Calu3 (cell line): ENCODE results near the gene FGF16. TPM values are rescaled to one million over a fixed set of nuclear protein-coding genes. Genes with fewer than 3 reads are reported as not detected.

Experiments used
- BruUV-seq: library from RNA; stranded (reverse); fragments of 400-500 nt; replicated peaks from 2 replicates; lab custom pipeline; 2021; lab: Mats Ljungman, UMichigan
- CTCF ChIA-PET: fragments of 300-600 bp; sonication (Branson Sonifier 250); formaldehyde crosslinking; loops from one replicate; lab custom pipeline; 2022; ENCODE audit warnings: antibody characterized with exemption; lab: Charles Lee
- DNase-seq: peaks from one replicate; pipeline ENCODE4 v3.0.0; 2022
- H3K27ac Mint-ChIP-seq: one replicate; pipeline ENCODE4 v1.8.0; 2022; ENCODE audit warnings: mixed read lengths; ENCODE audit not compliant: unreplicated experiment
- H3K27me3 Mint-ChIP-seq: one replicate; pipeline ENCODE4 v1.8.0; 2022; ENCODE audit warnings: mixed read lengths; ENCODE audit not compliant: unreplicated experiment
- H3K36me3 Mint-ChIP-seq: one replicate; pipeline ENCODE4 v1.8.0; 2022; ENCODE audit warnings: mild to moderate bottlenecking, moderate library complexity, mixed read lengths; ENCODE audit not compliant: insufficient read depth, unreplicated experiment
- H3K4me1 Mint-ChIP-seq: one replicate; pipeline ENCODE4 v1.8.0; 2022; ENCODE audit warnings: mild to moderate bottlenecking, low read depth, mixed read lengths; ENCODE audit not compliant: unreplicated experiment
- H3K4me3 Mint-ChIP-seq: one replicate; pipeline ENCODE4 v1.8.0; 2022; ENCODE audit warnings: mild to moderate bottlenecking, low read depth, moderate library complexity, mixed read lengths; ENCODE audit not compliant: unreplicated experiment
- H3K9me3 Mint-ChIP-seq: one replicate; pipeline ENCODE4 v1.8.0; 2022; ENCODE audit warnings: low read depth, mixed read lengths; ENCODE audit not compliant: unreplicated experiment
- CTCF ChIP-seq: fragments of 200-600 bp; IDR thresholded peaks from one replicate; pipeline ENCODE4 v1.8.0; 2022; ENCODE audit warnings: antibody characterized with exemption; ENCODE audit not compliant: unreplicated experiment
- intact Hi-C: fragments of 100-400 bp; cut with micrococcal nuclease; formaldehyde crosslinking; loops from one replicate; pipeline ENCODE4 v1.10.0; 2022; ENCODE audit not compliant: unreplicated experiment
- total RNA-seq: library from RNA; stranded (reverse); gene quantifications from 2 replicates; pipeline ENCODE4 v1.2.3, GENCODE V29; 2022

FGF16 gene
- total RNA-seq, 1 experiment from 2014 or later, result not detected

GRCh38 chrX:77426811-77427210 lies 20.4 kb upstream of the FGF16 start:
- CTCF ChIA-PET, result no interaction called here
- no peaks in the 10 kb centered on the region for H3K4me1 Mint-ChIP-seq
- H3K4me3 Mint-ChIP-seq, result no peak overlapping the region
- DNase-seq, result no peak
- intact Hi-C loops, result no loop called here
- H3K36me3 Mint-ChIP-seq, result no peaks in the 10 kb centered on the region
- BruUV-seq, result no TSS peak
- H3K27ac Mint-ChIP-seq, result no peak overlapping the region
- no peaks in the 10 kb centered on the region for H3K27me3 Mint-ChIP-seq
- TF ChIP-seq CTCF, result no peak
- H3K9me3 Mint-ChIP-seq, result no peaks in the 10 kb centered on the region

GRCh38 chrX:77427611-77428010 lies 19.6 kb upstream of the FGF16 start:
- intact Hi-C loops, result no loop called here
- Mint-ChIP-seq H3K4me3 (no peak overlapping the region), H3K9me3 (no peaks in the 10 kb centered on the region), H3K27ac (no peak overlapping the region), H3K36me3 (no peaks in the 10 kb centered on the region), H3K4me1 (no peaks in the 10 kb centered on the region), H3K27me3 (no peaks in the 10 kb centered on the region)
- no peak for TF ChIP-seq CTCF
- CTCF ChIA-PET, result no interaction called here
- no peak for DNase-seq
- BruUV-seq, result no TSS peak

GRCh38 chrX:77428551-77428950 lies 18.6 kb upstream of the FGF16 start:
- CTCF ChIA-PET, result no interaction called here
- Mint-ChIP-seq H3K4me3 (no peak overlapping the region), H3K4me1 (no peaks in the 10 kb centered on the region), H3K36me3 (no peaks in the 10 kb centered on the region), H3K27me3 (no peaks in the 10 kb centered on the region), H3K27ac (no peak overlapping the region), H3K9me3 (no peaks in the 10 kb centered on the region)
- TF ChIP-seq CTCF, result no peak
- intact Hi-C loops, result no loop called here
- no peak for DNase-seq
- BruUV-seq, result no TSS peak

- intact Hi-C loops, result no loop called here
- no peak overlapping the region for H3K4me3 Mint-ChIP-seq
- H3K9me3 Mint-ChIP-seq, result no peaks in the 10 kb centered on the region
- CTCF ChIA-PET, result no interaction called here
- no peaks in the 10 kb centered on the region for H3K4me1 Mint-ChIP-seq
- no TSS peak for BruUV-seq
- H3K36me3 Mint-ChIP-seq, result no peaks in the 10 kb centered on the region
- no peak overlapping the region for H3K27ac Mint-ChIP-seq
- no peak for TF ChIP-seq CTCF
- no peaks in the 10 kb centered on the region for H3K27me3 Mint-ChIP-seq
- no peak for DNase-seq
Observed at GRCh38 chrX:77431227-77431626, 16.0 kb upstream of the FGF16 start.
